GM19463 (cell line): ENCODE measurements around the gene ARPC1A.
"Not testable (repeated sequence)": the region's sequence is repeated elsewhere in the genome, so short reads cannot be mapped to it uniquely, and the experiment has no call there.

Source experiments
- ATAC-seq: cut with Tn5 transposase; IDR thresholded peaks from one replicate; pipeline ENCODE4 v1.9.1; 2021; ENCODE audit warnings: mild to moderate bottlenecking, moderate library complexity; ENCODE audit not compliant: unreplicated experiment

Gene ARPC1A

GRCh38 chr7:99406557-99406956 lies 80.9 kb downstream of the ARPC1A start:
- ATAC-seq: no peak

- no peak for ATAC-seq
Measured at GRCh38 chr7:99407872-99408378, 82.2 kb downstream of the ARPC1A start.

GRCh38 chr7:99408379-99409191 lies 82.9 kb downstream of the ARPC1A start, which contains the start of the genes BUD31 and PDAP1:
Gene BUD31, plus strand, starts transcription at chr7:99408969. Its CDS starts 2,124 bp downstream, at chr7:99411093.
Gene PDAP1, minus strand, starts transcription at chr7:99408597. Its CDS starts 49 bp downstream, at chr7:99408548.
- ATAC-seq: peak; percentile 82

GRCh38 chr7:99409192-99409572 lies 83.5 kb downstream of the ARPC1A start:
- no peak for ATAC-seq

GRCh38 chr7:99409806-99410205 lies 84.1 kb downstream of the ARPC1A start:
- ATAC-seq: no peak

- no peak for ATAC-seq
Measured at GRCh38 chr7:99410635-99411034, 84.9 kb downstream of the ARPC1A start.

- not testable (repeated sequence) for ATAC-seq
Measured at GRCh38 chr7:99415513-99416127, 89.9 kb downstream of the ARPC1A start.
